Activated CD4-positive, alpha-beta T cell treated with anti-CD3 and anti-CD28 coated beads, Interleukin-2, amount 50 U/mL, for 48 hours (primary cell): ENCODE measurements around the gene SERINC2.
"Not testable (repeated sequence)": the region's sequence is repeated elsewhere in the genome, so short reads cannot be mapped to it uniquely, and the experiment has no call there.

Experiments
- DNase-seq, 2 experiments: peaks; one replicate each; pipeline ENCODE4 v3.0.0-alpha.2; 2020

The SERINC2 gene

GRCh38 chr1:31386576-31387243 is 26.3 kb upstream of the SERINC2 start:
- not testable (repeated sequence) for DNase-seq

GRCh38 chr1:31387612-31388011 is 25.4 kb upstream of the SERINC2 start:
- no peak for DNase-seq

- DNase-seq = no peak
Observed at GRCh38 chr1:31389616-31390015, 23.4 kb upstream of the SERINC2 start.

GRCh38 chr1:31390071-31390470 is 22.9 kb upstream of the SERINC2 start:
- no peak for DNase-seq

GRCh38 chr1:31393463-31393862 is 19.6 kb upstream of the SERINC2 start:
- DNase-seq = no peak

DNA sequence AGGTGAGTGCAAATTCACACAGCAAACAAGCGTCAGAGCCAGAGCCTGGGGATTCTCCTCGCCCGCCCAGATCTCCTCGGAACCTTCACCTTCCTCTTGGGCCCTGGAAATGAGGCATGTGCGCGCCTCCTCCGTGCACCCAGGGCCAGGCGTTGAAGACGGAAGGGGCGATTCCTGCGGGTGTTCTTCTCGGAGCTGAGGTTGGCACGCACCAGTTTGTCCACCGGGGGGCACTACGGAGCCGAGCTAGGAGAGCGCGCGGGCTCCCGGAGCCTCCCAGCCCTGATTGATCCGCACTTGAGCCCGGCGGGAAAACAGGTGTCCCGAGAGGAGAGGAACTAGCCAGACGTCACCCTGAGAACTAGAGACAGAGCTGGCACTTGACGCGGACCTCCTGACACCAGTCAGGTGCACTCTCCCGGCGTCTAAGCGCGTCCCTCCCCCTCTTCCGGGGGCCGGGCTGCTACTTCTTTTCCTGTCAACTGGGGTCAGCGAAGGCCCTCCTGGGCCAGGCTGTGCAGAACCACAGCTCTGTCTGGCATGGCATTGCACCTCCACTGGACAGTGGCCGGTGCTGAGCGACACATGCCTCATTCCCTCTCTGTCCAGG is 18.3 kb upstream of the SERINC2 start:
- peak; percentile 88 to 91 for DNase-seq

DNA sequence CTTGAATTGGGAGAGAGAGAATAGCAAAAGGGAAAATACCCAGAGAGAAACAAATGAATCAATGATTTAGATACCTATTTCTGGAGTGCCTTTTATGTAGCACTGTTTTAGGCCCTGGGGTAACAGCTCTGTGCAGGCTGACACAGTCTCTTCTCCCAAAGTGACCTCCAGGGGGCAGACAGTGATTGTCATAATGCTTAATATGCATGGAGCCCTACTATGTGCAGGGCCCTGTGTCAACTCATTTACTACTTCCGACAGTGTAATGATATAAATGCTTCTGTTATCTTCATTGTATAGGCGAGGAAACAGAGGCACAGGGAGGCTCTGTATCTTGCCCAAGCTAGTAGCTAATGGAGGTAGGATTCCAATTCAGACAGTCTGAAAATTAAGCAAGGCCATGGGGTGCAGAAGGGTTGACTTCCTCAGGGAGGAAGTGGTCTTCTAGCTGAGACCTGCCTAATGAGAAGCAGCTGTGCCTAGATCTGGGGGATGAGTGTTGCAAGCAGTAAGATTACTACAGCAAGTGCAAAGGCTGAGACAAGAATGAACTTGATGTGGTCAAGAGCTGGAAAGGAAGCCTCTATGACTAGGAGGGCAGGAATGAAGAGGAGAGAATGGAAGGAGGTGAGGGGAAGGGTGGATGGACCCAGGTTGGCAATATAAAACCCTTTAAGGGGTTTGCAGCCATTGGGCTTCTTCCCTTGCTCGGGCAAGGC is 16.2 kb upstream of the SERINC2 start:
- no peak for DNase-seq

DNA sequence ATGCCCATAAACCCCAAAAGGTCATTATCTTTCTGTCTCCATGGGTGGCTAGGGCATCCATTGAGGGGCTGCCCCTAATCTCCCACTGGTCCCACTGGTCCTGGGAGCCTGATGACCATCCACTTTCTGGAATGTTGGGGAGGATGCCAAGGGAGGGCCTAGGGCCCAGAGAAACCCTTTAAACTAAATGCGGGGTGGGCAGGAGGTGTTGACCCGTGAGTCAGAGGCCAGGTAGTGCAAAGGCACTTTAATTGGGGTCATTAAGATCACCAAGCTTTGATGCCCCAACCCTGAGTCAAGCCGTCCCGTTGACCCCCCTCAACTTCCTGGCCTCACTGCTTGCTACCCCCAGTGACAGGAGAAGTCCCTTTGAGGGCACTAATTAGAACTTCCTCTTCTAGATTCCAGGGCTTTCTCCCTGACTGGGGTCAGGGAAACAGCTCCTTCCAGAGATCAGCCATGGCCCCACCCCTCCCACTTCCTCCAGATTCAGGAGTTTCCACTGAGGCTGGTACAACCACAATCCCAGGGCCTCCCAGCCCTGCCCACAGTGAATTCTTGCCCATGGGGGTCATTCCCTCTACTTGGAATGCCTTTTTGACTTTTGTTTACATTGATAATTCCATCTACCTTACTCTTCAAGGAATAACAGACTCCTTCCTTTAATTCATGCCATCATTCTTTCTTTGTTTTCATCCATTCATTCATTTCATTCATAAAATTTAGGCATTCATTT is 15.5 kb upstream of the SERINC2 start:
- no peak for DNase-seq

GRCh38 chr1:31398246-31398645 is 14.8 kb upstream of the SERINC2 start:
- DNase-seq = no peak

DNA sequence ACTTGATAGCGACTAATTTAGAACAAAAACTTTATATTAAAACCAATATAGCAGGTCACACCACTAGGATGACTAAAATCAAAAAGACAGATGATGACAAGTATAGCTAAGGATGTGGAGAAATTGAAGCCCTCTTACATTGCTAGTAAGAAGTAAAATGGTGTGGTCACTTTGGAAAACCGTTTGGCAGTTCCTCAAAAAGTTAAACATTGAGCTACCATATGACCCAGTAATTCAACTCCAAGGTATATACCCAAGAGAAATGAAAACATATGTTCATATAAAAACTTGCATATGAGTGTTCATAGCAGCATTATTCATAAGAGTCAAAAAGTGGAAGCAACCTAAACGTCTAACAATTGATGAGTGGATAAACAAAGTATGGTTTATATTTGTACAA is 13.0 kb upstream of the SERINC2 start:
- no peak for DNase-seq

GRCh38 chr1:31400393-31400792 is 12.6 kb upstream of the SERINC2 start:
- no peak for DNase-seq

- DNase-seq = no peak
Observed at GRCh38 chr1:31401241-31401640, 11.8 kb upstream of the SERINC2 start.

DNA sequence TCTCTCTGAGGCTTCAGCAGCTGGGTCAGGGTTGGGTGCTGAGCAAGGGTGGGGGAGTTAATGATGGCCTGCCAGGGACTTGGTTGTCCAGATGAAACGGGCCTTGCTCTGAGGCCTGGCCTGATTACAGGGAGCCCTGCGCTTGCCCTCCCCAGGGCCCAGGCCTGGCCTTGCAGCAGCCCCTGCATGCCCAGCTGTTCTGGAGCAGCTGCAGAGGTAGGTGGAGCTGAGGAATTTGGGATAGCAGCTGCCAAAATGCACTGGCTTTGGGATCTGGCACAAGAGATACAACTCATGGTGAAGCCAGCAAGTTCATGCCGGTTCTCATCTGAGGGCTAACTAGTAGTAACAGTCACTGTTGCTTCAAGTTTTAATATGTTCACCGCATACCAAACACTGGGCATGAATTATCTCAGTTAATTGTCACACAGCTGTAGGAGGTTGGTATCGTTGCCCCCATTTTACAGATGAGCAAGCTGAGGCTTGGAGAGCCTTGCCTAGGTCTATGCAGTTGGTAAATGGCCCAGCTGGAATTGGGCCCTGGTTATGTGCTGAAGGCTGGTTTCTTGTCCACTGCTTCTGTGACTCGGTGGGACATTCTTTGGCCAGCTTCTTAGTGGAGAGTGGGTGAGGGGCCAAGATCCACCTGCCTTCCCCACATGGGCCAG is 7.3 kb upstream of the SERINC2 start:
- no peak for DNase-seq

- no peak for DNase-seq
Observed at GRCh38 chr1:31407029-31407626, 5.9 kb upstream of the SERINC2 start.

DNA sequence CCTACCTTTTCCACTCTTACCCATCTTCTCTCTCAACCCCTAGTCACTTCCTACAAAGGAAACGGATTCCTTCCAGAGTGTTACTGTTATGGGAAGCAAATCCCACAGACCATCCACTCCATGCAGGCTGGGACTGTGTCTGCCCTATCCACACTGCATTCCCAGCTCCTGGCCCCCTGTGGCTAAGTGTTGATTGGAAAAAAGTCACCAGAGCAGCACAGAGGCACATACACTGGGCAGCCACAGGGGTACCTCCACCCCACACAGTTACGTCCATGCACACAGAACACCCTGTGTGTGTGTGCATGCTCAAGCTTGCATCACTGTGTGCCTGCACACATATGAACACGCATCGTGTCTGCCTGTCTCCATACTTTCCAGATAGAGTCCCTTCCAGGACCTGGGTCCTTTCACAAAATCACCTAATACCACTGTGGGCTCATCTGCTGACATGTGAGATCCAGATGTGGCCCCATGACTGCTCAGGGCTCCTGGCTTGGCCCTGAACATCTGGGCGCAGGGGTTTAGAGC is 4.2 kb upstream of the SERINC2 start:
- no peak for DNase-seq

DNA sequence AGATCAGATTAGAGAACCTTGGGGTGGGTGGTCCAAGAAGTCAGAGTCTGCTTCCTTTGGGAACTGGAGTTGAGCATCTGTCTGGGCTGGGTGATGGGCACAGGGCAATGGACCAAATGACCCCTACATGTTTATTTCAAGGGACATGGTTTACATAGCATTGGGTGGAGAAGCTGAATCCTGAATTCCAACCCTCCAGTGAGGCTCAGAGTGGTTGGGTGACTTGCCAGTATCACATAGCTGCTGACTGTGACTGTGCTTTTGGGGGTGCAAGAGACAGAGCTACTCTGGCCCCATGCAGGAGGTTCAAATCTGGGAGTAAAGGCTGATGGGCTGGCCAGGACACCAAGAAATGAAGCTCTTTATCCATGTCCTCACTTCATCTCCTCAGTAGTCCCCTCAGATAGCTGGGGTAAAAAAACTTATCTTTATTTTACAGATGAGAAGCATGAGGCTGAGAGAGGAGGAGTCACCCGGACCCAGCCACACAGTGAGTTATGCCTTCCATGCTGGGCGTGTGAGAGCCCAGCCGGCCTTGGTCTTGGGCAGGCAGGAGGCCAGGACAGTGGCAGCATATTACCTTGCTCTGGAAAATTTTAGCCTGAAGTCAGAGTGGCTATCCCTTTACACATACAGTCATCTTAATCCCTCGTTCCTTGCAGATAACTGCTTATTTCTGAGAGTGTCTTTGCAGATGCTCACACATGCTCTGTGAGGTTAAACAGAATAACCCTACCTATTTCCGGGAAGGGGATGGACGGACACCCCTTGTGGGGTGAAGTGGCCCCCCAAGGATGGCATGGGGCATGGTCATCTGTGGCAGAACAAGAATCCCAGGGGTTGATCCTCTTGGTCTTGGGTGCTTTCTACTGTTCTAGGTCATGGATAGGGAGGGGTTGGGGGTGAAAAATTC is 2.8 kb upstream of the SERINC2 start:
- no peak for DNase-seq

DNA sequence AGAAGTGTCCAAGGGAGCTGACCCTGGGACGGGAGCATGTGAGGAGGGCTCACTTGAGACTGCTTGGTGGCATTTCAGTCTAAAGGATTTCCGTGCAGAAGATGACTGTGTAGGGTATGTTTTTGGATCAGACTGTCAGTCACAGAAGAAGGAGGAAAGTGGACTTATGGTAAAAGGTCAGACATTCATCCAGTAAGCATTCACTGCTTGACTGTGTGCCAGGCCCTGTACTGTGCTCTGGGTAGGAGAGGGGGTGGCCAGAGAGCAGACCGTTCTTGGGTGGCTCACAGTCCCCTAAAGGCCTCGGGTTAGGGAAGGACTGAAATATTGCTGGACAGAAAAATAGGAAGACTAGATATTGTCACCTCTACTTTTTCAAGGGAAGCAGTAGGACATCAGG is 2.1 kb upstream of the SERINC2 start:
- no peak for DNase-seq

- no peak for DNase-seq
Observed at GRCh38 chr1:31412205-31412604, 808 bp upstream of the SERINC2 start.

GRCh38 chr1:31413405-31414001 is 490 bp downstream of the SERINC2 start:
- DNase-seq = peak; percentile 22 to 32

GRCh38 chr1:31414980-31415370 is 2.0 kb downstream of the SERINC2 start:
- DNase-seq = no peak

- DNase-seq = no peak
Observed at GRCh38 chr1:31415658-31416057, 2.6 kb downstream of the SERINC2 start.
